ENCODE data around the gene ANKDD1B.

Gene ANKDD1B

GRCh38 chr5:75637949-75638348 lies 26.7 kb downstream of the ANKDD1B start:
- Histone ChIP-seq H3K4me1 (ENCODE audit: control insufficient read depth, insufficient read depth, low read length) (no peaks in the 10 kb centered on the region), H3K36me3 (ENCODE audit: control insufficient read depth, insufficient read depth, low read length) (no peaks in the 10 kb centered on the region), H3K27me3 (ENCODE audit: control insufficient read depth, insufficient read depth, low read length) (no peaks in the 10 kb centered on the region), H3K9ac (ENCODE audit: low read length) (no peak overlapping the region), H3K4me3 (ENCODE audit: low read depth, low read length) (no peak overlapping the region), H3K27ac (ENCODE audit: low read depth, low read length) (no peak overlapping the region), H3K9me3 (ENCODE audit: control insufficient read depth, insufficient read depth, low read depth, low read length) (no peaks in the 10 kb centered on the region; the same call in 1 of the 2 replicates)

GRCh38 chr5:75639535-75640311 lies 28.5 kb downstream of the ANKDD1B start:
- H3K27me3 ChIP-seq (ENCODE audit: control insufficient read depth, insufficient read depth, low read length) = no peaks in the 10 kb centered on the region
- H3K9ac ChIP-seq (ENCODE audit: low read length) = no peak overlapping the region
- H3K36me3 ChIP-seq (ENCODE audit: control insufficient read depth, insufficient read depth, low read length) = no peaks in the 10 kb centered on the region
- H3K4me3 ChIP-seq (ENCODE audit: low read depth, low read length) = no peak overlapping the region
- H3K9me3 ChIP-seq (ENCODE audit: control insufficient read depth, insufficient read depth, low read depth, low read length) = no peaks in the 10 kb centered on the region
- H3K4me1 ChIP-seq (ENCODE audit: control insufficient read depth, insufficient read depth, low read length) = no peaks in the 10 kb centered on the region
- H3K27ac ChIP-seq (ENCODE audit: low read depth, low read length) = no peak overlapping the region

DNA sequence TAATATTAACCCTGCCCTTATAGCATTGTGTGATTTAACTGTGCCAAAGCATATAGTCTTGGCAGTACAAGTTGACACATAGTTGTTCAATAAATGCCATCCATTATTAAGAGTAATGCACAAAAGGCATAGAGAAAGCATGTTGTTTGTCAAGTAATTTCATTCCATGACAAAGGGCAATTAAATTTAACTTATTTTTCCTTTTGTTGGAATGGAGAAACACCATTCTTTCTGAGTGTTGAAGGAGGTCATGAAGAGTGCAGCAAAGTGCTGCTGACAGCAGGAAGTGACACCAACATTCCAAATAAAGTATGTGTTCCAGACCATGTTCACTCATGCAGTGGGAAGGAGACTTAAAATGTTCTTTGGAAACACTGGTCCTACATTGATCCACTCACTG lies 29.1 kb downstream of the ANKDD1B start:
- no peaks in the 10 kb centered on the region for H3K36me3 ChIP-seq (ENCODE audit: control insufficient read depth, insufficient read depth, low read length)
- H3K9ac ChIP-seq (ENCODE audit: low read length) = no peak overlapping the region
- no peaks in the 10 kb centered on the region for H3K9me3 ChIP-seq (ENCODE audit: control insufficient read depth, insufficient read depth, low read depth, low read length)
- no peak overlapping the region for H3K27ac ChIP-seq (ENCODE audit: low read depth, low read length)
- H3K27me3 ChIP-seq (ENCODE audit: control insufficient read depth, insufficient read depth, low read length) = no peaks in the 10 kb centered on the region
- no peak overlapping the region for H3K4me3 ChIP-seq (ENCODE audit: low read depth, low read length)
- H3K4me1 ChIP-seq (ENCODE audit: control insufficient read depth, insufficient read depth, low read length) = no peaks in the 10 kb centered on the region

GRCh38 chr5:75640826-75641225 lies 29.6 kb downstream of the ANKDD1B start:
- Histone ChIP-seq H3K27ac (ENCODE audit: low read depth, low read length) (no peak overlapping the region), H3K4me1 (ENCODE audit: control insufficient read depth, insufficient read depth, low read length) (no peaks in the 10 kb centered on the region), H3K9me3 (ENCODE audit: control insufficient read depth, insufficient read depth, low read depth, low read length) (no peaks in the 10 kb centered on the region), H3K36me3 (ENCODE audit: control insufficient read depth, insufficient read depth, low read length) (no peaks in the 10 kb centered on the region), H3K27me3 (ENCODE audit: control insufficient read depth, insufficient read depth, low read length) (no peaks in the 10 kb centered on the region), H3K9ac (ENCODE audit: low read length) (no peak overlapping the region), H3K4me3 (ENCODE audit: low read depth, low read length) (no peak overlapping the region)

DNA sequence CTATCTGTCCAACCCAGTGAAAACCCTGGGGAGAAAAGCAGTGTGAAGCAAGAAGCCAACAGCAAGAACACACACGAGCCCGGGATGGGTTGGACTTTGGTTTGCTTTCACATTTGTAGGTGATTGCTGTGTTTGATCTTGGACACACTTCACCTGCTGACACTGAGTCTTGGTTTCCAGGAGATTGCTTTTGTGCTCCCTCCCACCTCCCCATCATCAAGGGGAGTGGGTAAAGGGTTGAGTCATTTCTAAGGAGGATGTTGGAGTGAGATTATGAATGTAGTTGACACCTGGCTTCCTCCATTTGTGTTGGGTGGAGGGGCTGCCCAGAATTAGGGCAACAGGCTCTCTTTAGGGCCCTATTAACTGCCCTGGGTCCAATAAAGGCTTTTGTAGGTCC lies 37.5 kb downstream of the ANKDD1B start:
- Histone ChIP-seq H3K27me3 (ENCODE audit: control insufficient read depth, insufficient read depth, low read length) (no peaks in the 10 kb centered on the region), H3K4me3 (ENCODE audit: low read depth, low read length) (no peak overlapping the region), H3K9me3 (ENCODE audit: control insufficient read depth, insufficient read depth, low read depth, low read length) (no peaks in the 10 kb centered on the region), H3K36me3 (ENCODE audit: control insufficient read depth, insufficient read depth, low read length) (no peaks in the 10 kb centered on the region), H3K27ac (ENCODE audit: low read depth, low read length) (no peak overlapping the region), H3K9ac (ENCODE audit: low read length) (no peak overlapping the region), H3K4me1 (ENCODE audit: control insufficient read depth, insufficient read depth, low read length) (no peaks in the 10 kb centered on the region)

DNA sequence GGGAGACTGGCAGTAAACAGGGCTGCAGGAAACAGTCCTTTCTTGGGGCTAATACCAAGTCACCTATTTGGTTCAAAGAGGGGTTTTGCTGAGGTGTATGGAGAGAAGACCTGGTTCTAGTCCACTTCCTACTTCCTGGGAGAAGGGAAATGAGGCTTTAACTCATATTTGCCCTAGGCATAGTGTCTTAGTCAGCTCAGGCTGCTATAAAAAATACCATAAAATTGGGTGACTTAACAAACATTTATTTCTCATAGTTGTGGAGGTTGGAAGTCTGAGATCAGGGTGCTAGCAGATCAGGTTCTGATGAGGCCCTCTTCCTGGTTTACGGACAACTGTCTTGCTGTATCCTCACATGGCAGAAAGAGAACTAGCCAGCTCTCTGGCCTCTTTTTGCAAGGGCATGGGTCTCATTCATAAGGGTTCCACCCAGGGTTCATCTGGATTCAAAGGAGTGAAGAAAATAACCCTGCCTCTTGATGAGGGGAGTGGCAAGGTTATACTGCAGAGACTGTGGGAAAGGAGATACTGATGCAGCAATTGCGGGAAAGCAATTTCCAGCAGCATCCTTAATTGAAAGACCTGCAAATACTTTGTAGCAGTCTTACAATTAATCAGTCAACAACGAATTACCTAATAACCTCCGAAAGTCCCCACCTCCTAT lies 40.5 kb downstream of the ANKDD1B start:
- H3K27me3 ChIP-seq (ENCODE audit: control insufficient read depth, insufficient read depth, low read length) = no peaks in the 10 kb centered on the region
- H3K9ac ChIP-seq (ENCODE audit: low read length) = no peak overlapping the region
- H3K36me3 ChIP-seq (ENCODE audit: control insufficient read depth, insufficient read depth, low read length) = no peaks in the 10 kb centered on the region
- H3K9me3 ChIP-seq (ENCODE audit: control insufficient read depth, insufficient read depth, low read depth, low read length) = no peaks in the 10 kb centered on the region
- peaks cover 18% of the 10 kb centered on the region; the same call in 1 of the 2 replicates for H3K4me1 ChIP-seq (ENCODE audit: control insufficient read depth, insufficient read depth, low read length)
- no peak overlapping the region for H3K4me3 ChIP-seq (ENCODE audit: low read depth, low read length)
- H3K27ac ChIP-seq (ENCODE audit: low read depth, low read length) = no peak overlapping the region

- Histone ChIP-seq H3K36me3 (ENCODE audit: control insufficient read depth, insufficient read depth, low read length) (no peaks in the 10 kb centered on the region), H3K9ac (ENCODE audit: low read length) (no peak overlapping the region), H3K4me3 (ENCODE audit: low read depth, low read length) (no peak overlapping the region), H3K27me3 (ENCODE audit: control insufficient read depth, insufficient read depth, low read length) (no peaks in the 10 kb centered on the region), H3K9me3 (ENCODE audit: control insufficient read depth, insufficient read depth, low read depth, low read length) (no peaks in the 10 kb centered on the region), H3K4me1 (ENCODE audit: control insufficient read depth, insufficient read depth, low read length) (peaks cover 20% of the 10 kb centered on the region; the same call in 1 of the 2 replicates), H3K27ac (ENCODE audit: low read depth, low read length) (no peak overlapping the region)
Observed at GRCh38 chr5:75653521-75653920, 42.3 kb downstream of the ANKDD1B start.

DNA sequence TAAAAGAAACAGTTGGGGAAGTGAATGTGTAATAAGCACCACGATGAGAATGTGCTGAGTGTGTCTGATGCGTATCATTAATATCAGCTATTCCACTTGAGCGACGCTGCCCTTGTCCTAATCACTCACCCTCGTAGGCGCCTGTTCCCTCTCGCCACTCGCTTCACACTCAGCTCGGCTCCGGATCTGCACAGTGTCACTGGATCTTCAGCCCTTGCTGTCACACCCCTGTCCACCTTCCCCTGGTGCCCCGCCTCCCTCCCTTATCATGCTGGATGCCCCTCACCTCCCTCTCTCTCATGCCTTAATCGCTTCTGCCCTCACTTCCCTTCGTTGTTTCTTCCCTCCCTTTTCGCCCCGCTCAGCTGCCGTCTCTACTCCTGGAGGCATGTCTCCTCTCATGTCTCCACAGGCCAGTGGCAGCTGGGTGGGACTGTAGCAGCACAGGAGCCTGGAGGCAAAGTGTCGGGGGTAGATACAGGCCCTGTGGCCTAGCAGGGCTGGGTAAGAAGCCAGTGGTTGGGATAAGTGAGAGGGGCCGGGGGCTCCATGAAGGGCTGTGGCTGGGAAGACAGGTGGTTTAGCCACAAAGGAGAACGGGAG lies 43.5 kb downstream of the ANKDD1B start:
- Histone ChIP-seq H3K4me3 (ENCODE audit: low read depth, low read length) (no peak overlapping the region), H3K27ac (ENCODE audit: low read depth, low read length) (no peak overlapping the region), H3K9ac (ENCODE audit: low read length) (no peak overlapping the region), H3K4me1 (ENCODE audit: control insufficient read depth, insufficient read depth, low read length) (peaks cover 20% of the 10 kb centered on the region; the same call in 1 of the 2 replicates), H3K36me3 (ENCODE audit: control insufficient read depth, insufficient read depth, low read length) (no peaks in the 10 kb centered on the region), H3K27me3 (ENCODE audit: control insufficient read depth, insufficient read depth, low read length) (no peaks in the 10 kb centered on the region), H3K9me3 (ENCODE audit: control insufficient read depth, insufficient read depth, low read depth, low read length) (no peaks in the 10 kb centered on the region)

DNA sequence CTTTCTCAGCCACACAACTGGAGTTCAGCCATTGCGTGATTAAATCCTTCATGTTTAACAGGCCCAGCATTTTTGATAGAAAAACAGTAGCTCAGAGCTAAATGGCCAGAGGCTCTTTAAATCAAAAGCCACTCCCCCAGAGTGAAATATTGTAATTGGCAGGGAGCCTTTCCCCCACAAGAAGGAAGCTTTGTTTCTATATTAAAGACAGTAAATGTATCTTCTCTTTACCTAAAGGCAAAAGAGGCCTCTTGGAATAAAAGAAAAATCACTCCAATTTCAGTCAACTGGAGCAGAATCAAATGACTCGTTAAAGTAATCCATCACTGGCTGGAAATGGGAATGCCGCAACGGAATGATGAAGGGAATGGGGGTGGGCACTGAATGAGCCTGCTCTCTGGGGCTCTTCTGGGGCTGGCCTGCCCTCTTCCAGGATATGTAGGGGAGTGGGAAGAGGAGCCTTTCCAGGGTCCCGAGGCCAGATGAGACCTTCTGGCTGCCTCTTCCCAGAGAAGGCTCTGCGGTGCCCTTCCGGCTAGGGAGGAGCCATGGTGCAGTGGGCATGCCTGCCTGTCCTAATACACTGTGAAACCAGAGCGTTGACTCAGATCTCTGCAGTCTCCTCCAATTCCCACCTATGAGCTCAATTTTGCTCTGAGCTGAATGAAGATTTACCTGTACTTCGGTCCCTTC lies 45.2 kb downstream of the ANKDD1B start:
- no peak overlapping the region for H3K9ac ChIP-seq (ENCODE audit: low read length)
- H3K27ac ChIP-seq (ENCODE audit: low read depth, low read length) = no peak overlapping the region
- no peaks in the 10 kb centered on the region for H3K27me3 ChIP-seq (ENCODE audit: control insufficient read depth, insufficient read depth, low read length)
- H3K4me3 ChIP-seq (ENCODE audit: low read depth, low read length) = no peak overlapping the region
- H3K9me3 ChIP-seq (ENCODE audit: control insufficient read depth, insufficient read depth, low read depth, low read length) = no peaks in the 10 kb centered on the region
- no peaks in the 10 kb centered on the region for H3K36me3 ChIP-seq (ENCODE audit: control insufficient read depth, insufficient read depth, low read length)
- H3K4me1 ChIP-seq (ENCODE audit: control insufficient read depth, insufficient read depth, low read length) = peaks cover 22% of the 10 kb centered on the region; the same call in 1 of the 2 replicates

DNA sequence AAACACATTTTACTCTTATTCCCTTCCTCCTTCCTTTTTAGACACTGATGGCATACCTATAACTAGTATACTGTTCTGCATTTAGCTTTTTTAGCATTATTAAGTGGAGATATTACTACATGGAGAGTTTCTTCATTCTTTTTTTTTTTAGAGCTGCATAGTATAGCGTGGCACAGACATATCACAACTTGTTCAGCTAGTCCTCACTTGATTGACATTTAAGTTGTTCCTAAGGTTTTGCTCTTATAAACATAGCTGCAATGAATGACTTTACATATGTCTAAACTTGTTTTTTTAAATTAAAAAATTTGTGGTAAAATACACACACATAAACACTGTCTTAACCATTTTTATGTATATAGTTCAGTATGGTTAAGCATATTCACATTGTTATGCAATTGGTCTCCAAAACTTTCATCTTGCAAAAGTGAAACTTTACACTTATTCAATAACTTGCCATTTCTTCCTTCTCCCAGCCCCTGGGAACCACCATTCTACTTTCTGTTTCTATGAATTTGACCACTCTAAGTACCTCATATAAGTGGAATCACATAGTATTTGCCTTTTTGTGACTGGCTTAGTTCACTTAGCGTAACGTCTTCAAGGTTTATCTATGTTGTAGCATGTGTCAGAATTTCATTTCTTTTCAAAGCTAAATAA lies 48.7 kb downstream of the ANKDD1B start:
- Histone ChIP-seq H3K9ac (ENCODE audit: low read length) (no peak overlapping the region), H3K27me3 (ENCODE audit: control insufficient read depth, insufficient read depth, low read length) (no peaks in the 10 kb centered on the region), H3K27ac (ENCODE audit: low read depth, low read length) (no peak overlapping the region), H3K4me3 (ENCODE audit: low read depth, low read length) (no peak overlapping the region), H3K36me3 (ENCODE audit: control insufficient read depth, insufficient read depth, low read length) (no peaks in the 10 kb centered on the region), H3K9me3 (ENCODE audit: control insufficient read depth, insufficient read depth, low read depth, low read length) (no peaks in the 10 kb centered on the region), H3K4me1 (ENCODE audit: control insufficient read depth, insufficient read depth, low read length) (peaks cover 28% of the 10 kb centered on the region; the same call in 1 of the 2 replicates)
